Parathyroid adenoma (tissue), 2 donors: ENCODE data around the gene CDH13.

Experiments used
- H2AFZ ChIP-seq: fragments of 300-600 bp; sonication (generic); one replicate; pipeline ENCODE4 v1.7.0; 2017; ENCODE audit warnings: antibody characterized with exemption, mild to moderate bottlenecking
- H3K27ac ChIP-seq: fragments of 300-600 bp; sonication (generic); one replicate; pipeline ENCODE4 v1.7.0; 2017
- H3K27me3 ChIP-seq: fragments of 300-600 bp; sonication (generic); one replicate; pipeline ENCODE4 v1.7.0; 2017; ENCODE audit warnings: low read length; ENCODE audit not compliant: control insufficient read depth, insufficient read depth
- H3K36me3 ChIP-seq: fragments of 300-600 bp; sonication (generic); one replicate; pipeline ENCODE4 v1.7.0; 2017; ENCODE audit warnings: low read length; ENCODE audit not compliant: control insufficient read depth, insufficient read depth
- H3K4me1 ChIP-seq: fragments of 300-600 bp; sonication (generic); one replicate; pipeline ENCODE4 v1.7.0; 2017; ENCODE audit warnings: control low read depth
- H3K4me2 ChIP-seq: fragments of 300-600 bp; sonication (generic); one replicate; pipeline ENCODE4 v1.7.0; 2017; ENCODE audit warnings: low read length
- H3K4me3 ChIP-seq: fragments of 300-600 bp; sonication (generic); one replicate; pipeline ENCODE4 v1.7.0; 2017; ENCODE audit warnings: low read depth, low read length
- H3K79me2 ChIP-seq: fragments of 300-600 bp; sonication (generic); one replicate; pipeline ENCODE4 v1.7.0; 2017; ENCODE audit warnings: control low read depth
- H3K9ac ChIP-seq: fragments of 300-600 bp; sonication (generic); one replicate; pipeline ENCODE4 v1.7.0; 2017; ENCODE audit warnings: mild to moderate bottlenecking
- H3K9me3 ChIP-seq: fragments of 300-600 bp; sonication (generic); one replicate; pipeline ENCODE4 v1.7.0; 2017; ENCODE audit warnings: low read length; ENCODE audit not compliant: control insufficient read depth
- CTCF ChIP-seq: fragments of 300-600 bp; sonication (generic); IDR thresholded peaks from one replicate; pipeline ENCODE4 v1.7.0; 2017; ENCODE audit warnings: antibody characterized with exemption, mild to moderate bottlenecking
- donor health status: primary hyperparathyroidism.

CDH13 gene

GRCh38 chr16:82756283-82756599 is 129.5 kb downstream of the CDH13 start:
- no peak overlapping the region for H3K9ac ChIP-seq
- no peak for TF ChIP-seq CTCF
- no peaks in the 10 kb centered on the region for H3K79me2 ChIP-seq
- H3K4me1 ChIP-seq = no peaks in the 10 kb centered on the region
- H3K36me3 ChIP-seq = no peaks in the 10 kb centered on the region
- H3K27me3 ChIP-seq = no peaks in the 10 kb centered on the region
- H3K27ac ChIP-seq = no peak overlapping the region
- no peak overlapping the region for H3K4me2 ChIP-seq
- no peaks in the 10 kb centered on the region for H3K9me3 ChIP-seq
- no peak overlapping the region for H2AFZ ChIP-seq
- no peak overlapping the region for H3K4me3 ChIP-seq

- Histone ChIP-seq H3K36me3 (no peaks in the 10 kb centered on the region), H3K4me2 (no peak overlapping the region), H2AFZ (no peak overlapping the region), H3K9ac (no peak overlapping the region), H3K4me1 (no peaks in the 10 kb centered on the region), H3K79me2 (no peaks in the 10 kb centered on the region), H3K27me3 (no peaks in the 10 kb centered on the region), H3K27ac (no peak overlapping the region), H3K9me3 (no peaks in the 10 kb centered on the region), H3K4me3 (no peak overlapping the region)
- no peak for TF ChIP-seq CTCF
These were observed 131.6 kb downstream of the CDH13 start for GRCh38 chr16:82758406-82758805.

GRCh38 chr16:82758904-82759303 is 132.1 kb downstream of the CDH13 start:
- no peaks in the 10 kb centered on the region for H3K27me3 ChIP-seq
- no peak overlapping the region for H3K27ac ChIP-seq
- no peaks in the 10 kb centered on the region for H3K4me1 ChIP-seq

GRCh38 chr16:82761236-82761635 is 134.5 kb downstream of the CDH13 start:
- no peak overlapping the region for H2AFZ ChIP-seq
- no peak overlapping the region for H3K4me3 ChIP-seq
- no peak overlapping the region for H3K4me2 ChIP-seq
- H3K4me1 ChIP-seq = no peaks in the 10 kb centered on the region
- no peaks in the 10 kb centered on the region for H3K9me3 ChIP-seq
- no peaks in the 10 kb centered on the region for H3K79me2 ChIP-seq
- H3K36me3 ChIP-seq = no peaks in the 10 kb centered on the region
- no peak for TF ChIP-seq CTCF
- no peaks in the 10 kb centered on the region for H3K27me3 ChIP-seq
- H3K9ac ChIP-seq = no peak overlapping the region
- no peak overlapping the region for H3K27ac ChIP-seq

More at GRCh38 chr16:82758904-82759303, 132.1 kb downstream of the CDH13 start:
- Histone ChIP-seq H3K9me3 (no peaks in the 10 kb centered on the region), H3K79me2 (no peaks in the 10 kb centered on the region), H3K4me3 (no peak overlapping the region), H3K9ac (no peak overlapping the region), H3K36me3 (no peaks in the 10 kb centered on the region), H2AFZ (no peak overlapping the region), H3K4me2 (no peak overlapping the region)
- no peak for TF ChIP-seq CTCF

- Histone ChIP-seq H3K4me1 (no peaks in the 10 kb centered on the region), H3K27me3 (no peaks in the 10 kb centered on the region), H3K9me3 (no peaks in the 10 kb centered on the region), H2AFZ (no peak overlapping the region), H3K4me2 (no peak overlapping the region), H3K4me3 (no peak overlapping the region), H3K27ac (no peak overlapping the region), H3K79me2 (no peaks in the 10 kb centered on the region), H3K9ac (no peak overlapping the region), H3K36me3 (no peaks in the 10 kb centered on the region)
- no peak for TF ChIP-seq CTCF
These were observed 135.1 kb downstream of the CDH13 start for GRCh38 chr16:82761858-82762257.
